ENCODE results near the gene CETP.
A peak's percentile ranks its signal among the peaks of the same experiment; 100 is the strongest.
"Not testable (repeated sequence)": the region's sequence is repeated elsewhere in the genome, so short reads cannot be mapped to it uniquely, and the experiment has no call there.

Gene CETP

GRCh38 chr16:56961851-56962281, at the start of gene CETP:
Gene CETP, plus strand, starts transcription at chr16:56961950. Its CDS starts 30 bp downstream, at chr16:56961980.
- DNase-seq: no peak

GRCh38 chr16:56912746-56913708, 48.7 kb upstream of the CETP start:
- no peak for DNase-seq

- DNase-seq: no peak
Measured at GRCh38 chr16:56914896-56915295, 46.9 kb upstream of the CETP start.

GRCh38 chr16:56915336-56916119, 46.2 kb upstream of the CETP start:
- DNase-seq: no peak

- peak; percentile 34 for DNase-seq
Measured at GRCh38 chr16:56916571-56917403, 45.0 kb upstream of the CETP start.

- no peak for DNase-seq
Measured at GRCh38 chr16:56918467-56919012, 43.2 kb upstream of the CETP start.

GRCh38 chr16:56919099-56919800, 42.5 kb upstream of the CETP start:
- no peak for DNase-seq

- no peak for DNase-seq
Measured at GRCh38 chr16:56921571-56921970, 40.2 kb upstream of the CETP start.

- DNase-seq: no peak
Measured at GRCh38 chr16:56923481-56924091, 38.2 kb upstream of the CETP start.

GRCh38 chr16:56927471-56927870, 34.3 kb upstream of the CETP start:
- DNase-seq: no peak

- no peak for DNase-seq
Measured at GRCh38 chr16:56929639-56930038, 32.1 kb upstream of the CETP start.

- no peak for DNase-seq
Measured at GRCh38 chr16:56930486-56931270, 31.1 kb upstream of the CETP start.

- DNase-seq: no peak
Measured at GRCh38 chr16:56931271-56931891, 30.4 kb upstream of the CETP start.

GRCh38 chr16:56931892-56932720, 29.6 kb upstream of the CETP start, which contains the start of gene HERPUD1:
Gene HERPUD1, plus strand, starts transcription at chr16:56932142. Its CDS starts 103 bp downstream, at chr16:56932245.
- DNase-seq: peak; percentile 99

GRCh38 chr16:56932721-56933619, 28.8 kb upstream of the CETP start:
- peak; percentile 60 for DNase-seq

- no peak for DNase-seq
Measured at GRCh38 chr16:56933828-56934598, 27.7 kb upstream of the CETP start.

GRCh38 chr16:56934599-56935145, 27.1 kb upstream of the CETP start:
- not testable (repeated sequence) for DNase-seq
